ENCODE data around the gene KCNT1. TPM values are rescaled to one million over a fixed set of nuclear protein-coding genes. Genes with fewer than 3 reads are reported as not detected.

KCNT1 gene
- total RNA-seq, 1 experiment from 2014 or later = 0.68 TPM

DNA sequence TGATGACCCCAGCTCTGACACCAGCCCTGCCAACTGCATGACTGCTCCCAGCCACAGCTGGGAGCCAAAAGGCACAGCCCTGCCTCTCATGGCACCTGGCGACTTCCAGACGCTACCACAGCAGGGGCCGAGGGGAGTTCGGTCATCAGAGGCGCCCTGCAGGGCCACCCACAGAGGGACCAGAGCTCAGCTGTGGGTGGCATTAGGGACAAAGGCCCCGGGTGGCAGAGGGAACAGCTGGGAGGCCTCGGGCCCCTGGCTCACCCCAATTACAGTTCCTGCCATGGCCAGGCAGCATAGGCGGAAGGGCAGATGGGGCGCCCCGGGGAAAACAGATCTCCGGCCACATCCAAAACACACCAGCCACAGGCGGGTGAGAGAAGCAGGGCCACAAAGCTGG is 6.3 kb upstream of the KCNT1 start:
- Histone ChIP-seq H3K4me2 (ENCODE audit: insufficient read depth, insufficient read length, low read length) (no peak overlapping the region), H2BK120ac (ENCODE audit: low read depth, low read length, poor library complexity, severe bottlenecking) (no peak overlapping the region), H2BK15ac (ENCODE audit: low read depth, low read length) (no peak overlapping the region), H3K27me3 (ENCODE audit: insufficient read depth, low read length) (no peaks in the 10 kb centered on the region), H4K91ac (ENCODE audit: insufficient read length, low read depth, low read length) (no peak overlapping the region), H3K79me1 (ENCODE audit: insufficient read depth, low read depth, low read length, poor library complexity, severe bottlenecking) (no peaks in the 10 kb centered on the region), H3K4ac (ENCODE audit: low read depth, low read length) (no peak overlapping the region), H3K9me3 (ENCODE audit: control insufficient read depth, low read depth, low read length) (no peaks in the 10 kb centered on the region), H3K18ac (ENCODE audit: insufficient read length, low read depth, low read length) (no peak overlapping the region), H2AK5ac (ENCODE audit: insufficient read length, low read length) (no peak overlapping the region), H3T11ph (ENCODE audit: low read length) (no peak overlapping the region), H4K8ac (replicated peaks; ENCODE audit: insufficient read length, low read depth, low read length) (no peak overlapping the region), H3K14ac (ENCODE audit: insufficient read depth, low read length) (no peak overlapping the region; the same call in 1 of the 2 replicates), H2BK20ac (ENCODE audit: low read depth, low read length, poor library complexity, severe bottlenecking) (no peak overlapping the region), H2AFZ (ENCODE audit: low read length) (no peak overlapping the region), H4K20me1 (ENCODE audit: control insufficient read depth, insufficient read depth, insufficient read length) (no peaks in the 10 kb centered on the region), H2BK12ac (ENCODE audit: insufficient read length, low read depth, low read length) (no peak overlapping the region), H3K23ac (ENCODE audit: insufficient read length, low read depth, low read length) (no peak overlapping the region), H3K79me2 (ENCODE audit: insufficient read depth, low read length) (no peaks in the 10 kb centered on the region), H3K4me1 (ENCODE audit: insufficient read depth, low read length) (no peaks in the 10 kb centered on the region), H4K5ac (ENCODE audit: insufficient read length, low read depth, low read length) (no peak overlapping the region), H2BK5ac (ENCODE audit: insufficient read length, low read length) (no peak overlapping the region), H3K23me2 (ENCODE audit: insufficient read length, low read depth, low read length, poor library complexity, severe bottlenecking) (no peaks in the 10 kb centered on the region), H3K9ac (ENCODE audit: extremely low read depth, insufficient read length, low read length) (no peak overlapping the region), H3K56ac (ENCODE audit: insufficient read length, low read depth, low read length) (no peak overlapping the region), H3K27ac (ENCODE audit: insufficient read length, low read depth, low read length) (no peak overlapping the region)
- H3K27ac Mint-ChIP-seq = no peak overlapping the region
- peaks cover 2% of the 10 kb centered on the region; the same call in 1 of the 2 replicates for H3K27me3 Mint-ChIP-seq (ENCODE audit: low read depth)
- no peaks in the 10 kb centered on the region; a peak in 1 of 7 replicates for H3K36me3 Mint-ChIP-seq (ENCODE audit: insufficient read depth in 1 of 3, low read depth in 3 of 3)
- no peaks in the 10 kb centered on the region; a peak in 1 of 5 replicates for H3K9me3 Mint-ChIP-seq
- H3K4me1 Mint-ChIP-seq = peaks cover 9 to 13% of the 10 kb centered on the region in 2 experiments
- no peak for DNase-seq
- TF ChIP-seq, protein P1, sequence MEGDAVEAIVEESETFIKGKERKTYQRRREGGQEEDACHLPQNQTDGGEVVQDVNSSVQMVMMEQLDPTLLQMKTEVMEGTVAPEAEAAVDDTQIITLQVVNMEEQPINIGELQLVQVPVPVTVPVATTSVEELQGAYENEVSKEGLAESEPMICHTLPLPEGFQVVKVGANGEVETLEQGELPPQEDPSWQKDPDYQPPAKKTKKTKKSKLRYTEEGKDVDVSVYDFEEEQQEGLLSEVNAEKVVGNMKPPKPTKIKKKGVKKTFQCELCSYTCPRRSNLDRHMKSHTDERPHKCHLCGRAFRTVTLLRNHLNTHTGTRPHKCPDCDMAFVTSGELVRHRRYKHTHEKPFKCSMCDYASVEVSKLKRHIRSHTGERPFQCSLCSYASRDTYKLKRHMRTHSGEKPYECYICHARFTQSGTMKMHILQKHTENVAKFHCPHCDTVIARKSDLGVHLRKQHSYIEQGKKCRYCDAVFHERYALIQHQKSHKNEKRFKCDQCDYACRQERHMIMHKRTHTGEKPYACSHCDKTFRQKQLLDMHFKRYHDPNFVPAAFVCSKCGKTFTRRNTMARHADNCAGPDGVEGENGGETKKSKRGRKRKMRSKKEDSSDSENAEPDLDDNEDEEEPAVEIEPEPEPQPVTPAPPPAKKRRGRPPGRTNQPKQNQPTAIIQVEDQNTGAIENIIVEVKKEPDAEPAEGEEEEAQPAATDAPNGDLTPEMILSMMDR (conservative IDR thresholded peaks at IDR 0.05) = no peak
- no peak overlapping the region for H3K4me3 Mint-ChIP-seq
- no CpG with 5 or more reads among the region's 12 CpGs for WGBS (ENCODE audit: extremely low coverage, insufficient read length, low lambda C conversion rate)
